ENCODE results near the gene KRTAP6-1. TPM values are rescaled to one million over a fixed set of nuclear protein-coding genes. Genes with fewer than 3 reads are reported as not detected.

The KRTAP6-1 gene
- total RNA-seq, 2 donors from 2014 or later, result not detected

GRCh38 chr21:30615199-30615598, 1.5 kb upstream of the KRTAP6-1 start:
- H3K9me3 Mint-ChIP-seq, result peaks cover 0 to 2% of the 10 kb centered on the region in 2 donors
- no peak overlapping the region for H3K4me3 Mint-ChIP-seq
- no peak for ATAC-seq (replicated peaks in 1 of 2)

GRCh38 chr21:30612132-30612531, 1.6 kb downstream of the KRTAP6-1 start:
- no peak overlapping the region for H3K27ac Mint-ChIP-seq
- H3K27me3 Mint-ChIP-seq (ENCODE audit: low read depth), result no peaks in the 10 kb centered on the region
- H3K36me3 Mint-ChIP-seq (ENCODE audit: insufficient read depth in 2 of 2), result no peaks in the 10 kb centered on the region
- no peak for ATAC-seq (replicated peaks in 1 of 2)
- no peaks in the 10 kb centered on the region for H3K4me1 Mint-ChIP-seq (ENCODE audit: low read depth)
- no peak for DNase-seq
- H3K4me3 Mint-ChIP-seq, result no peak overlapping the region
- H3K9me3 Mint-ChIP-seq, result peaks cover 0 to 2% of the 10 kb centered on the region in 2 donors

More at GRCh38 chr21:30615199-30615598, 1.5 kb upstream of the KRTAP6-1 start:
- no peak overlapping the region for H3K27ac Mint-ChIP-seq
- H3K27me3 Mint-ChIP-seq (ENCODE audit: low read depth), result no peaks in the 10 kb centered on the region
- no peaks in the 10 kb centered on the region for H3K36me3 Mint-ChIP-seq (ENCODE audit: insufficient read depth in 2 of 2)
- no peaks in the 10 kb centered on the region for H3K4me1 Mint-ChIP-seq (ENCODE audit: low read depth)
- DNase-seq, result no peak

- no peaks in the 10 kb centered on the region for H3K36me3 Mint-ChIP-seq (ENCODE audit: insufficient read depth in 2 of 2)
- no peak overlapping the region for H3K27ac Mint-ChIP-seq
- no peak for ATAC-seq (replicated peaks in 1 of 2)
Measured at GRCh38 chr21:30605968-30606367, 7.8 kb downstream of the KRTAP6-1 start.

GRCh38 chr21:30600787-30601186, 12.9 kb downstream of the KRTAP6-1 start, which contains the start of gene KRTAP22-1:
Gene KRTAP22-1 (plus strand): TSS chr21:30601087.
- H3K9me3 Mint-ChIP-seq, result peaks cover 3 to 4% of the 10 kb centered on the region in 2 donors
- H3K4me1 Mint-ChIP-seq (ENCODE audit: low read depth), result no peaks in the 10 kb centered on the region
- no peak for DNase-seq
- H3K36me3 Mint-ChIP-seq (ENCODE audit: insufficient read depth in 2 of 2), result no peaks in the 10 kb centered on the region
- H3K27me3 Mint-ChIP-seq (ENCODE audit: low read depth), result no peaks in the 10 kb centered on the region
- H3K4me3 Mint-ChIP-seq, result no peak within 1 kb of the TSS
- ATAC-seq (replicated peaks in 1 of 2), result no peak
- H3K27ac Mint-ChIP-seq, result no peak within 1 kb of the TSS

More at GRCh38 chr21:30605968-30606367, 7.8 kb downstream of the KRTAP6-1 start:
- no peak for DNase-seq
- no peak overlapping the region for H3K4me3 Mint-ChIP-seq
- H3K27me3 Mint-ChIP-seq (ENCODE audit: low read depth), result no peaks in the 10 kb centered on the region
- H3K9me3 Mint-ChIP-seq, result peaks cover 3% of the 10 kb centered on the region in 2 donors
- no peaks in the 10 kb centered on the region for H3K4me1 Mint-ChIP-seq (ENCODE audit: low read depth)

- Mint-ChIP-seq H3K9me3 (peaks cover 0 to 4% of the 10 kb centered on the region in 2 donors), H3K36me3 (ENCODE audit: insufficient read depth in 2 of 2) (no peaks in the 10 kb centered on the region), H3K4me3 (no peak within 1 kb of the TSS), H3K4me1 (ENCODE audit: low read depth) (no peaks in the 10 kb centered on the region), H3K27me3 (ENCODE audit: low read depth) (no peaks in the 10 kb centered on the region), H3K27ac (no peak within 1 kb of the TSS)
- DNase-seq (no peak), ATAC-seq (replicated peaks in 1 of 2) (no peak)
Measured at GRCh38 chr21:30598802-30599201, 14.9 kb downstream of the KRTAP6-1 start, which contains the start of gene KRTAP6-2. Gene KRTAP6-2 (minus strand): TSS chr21:30598902. CDS start chr21:30598874, 28 bp downstream.

GRCh38 chr21:30592140-30592539, 21.6 kb downstream of the KRTAP6-1 start, which contains the start of gene KRTAP6-3:
Gene KRTAP6-3 (plus strand): TSS chr21:30592440. CDS start chr21:30592446, 6 bp downstream.
- H3K4me1 Mint-ChIP-seq (ENCODE audit: low read depth), result no peaks in the 10 kb centered on the region
- no peak within 1 kb of the TSS for H3K4me3 Mint-ChIP-seq
- H3K27me3 Mint-ChIP-seq (ENCODE audit: low read depth), result no peaks in the 10 kb centered on the region
- peaks cover 0 to 2% of the 10 kb centered on the region in 2 donors for H3K9me3 Mint-ChIP-seq
- H3K36me3 Mint-ChIP-seq (ENCODE audit: insufficient read depth in 2 of 2), result no peaks in the 10 kb centered on the region
- DNase-seq (no peak), ATAC-seq (replicated peaks in 1 of 2) (no peak)
- H3K27ac Mint-ChIP-seq, result no peak within 1 kb of the TSS

- no peak for DNase-seq
- ATAC-seq (replicated peaks in 1 of 2), result no peak
- Mint-ChIP-seq H3K4me1 (ENCODE audit: low read depth) (no peaks in the 10 kb centered on the region), H3K27me3 (ENCODE audit: low read depth) (no peaks in the 10 kb centered on the region), H3K36me3 (ENCODE audit: insufficient read depth in 2 of 2) (no peaks in the 10 kb centered on the region), H3K4me3 (no peak within 1 kb of the TSS), H3K9me3 (no peaks in the 10 kb centered on the region), H3K27ac (no peak within 1 kb of the TSS)
Measured at GRCh38 chr21:30590297-30590696, 23.4 kb downstream of the KRTAP6-1 start, which contains the start of gene KRTAP22-2. Gene KRTAP22-2 (minus strand): TSS chr21:30590397.

GRCh38 chr21:30582870-30583269, 30.9 kb downstream of the KRTAP6-1 start:
- no peak for ATAC-seq (replicated peaks in 1 of 2)
- no peaks in the 10 kb centered on the region for H3K4me1 Mint-ChIP-seq (ENCODE audit: low read depth)

GRCh38 chr21:30580132-30580531, 33.6 kb downstream of the KRTAP6-1 start:
- DNase-seq (no peak), ATAC-seq (replicated peaks in 1 of 2) (no peak)
- Mint-ChIP-seq H3K4me3 (no peak overlapping the region), H3K27me3 (ENCODE audit: low read depth) (no peaks in the 10 kb centered on the region), H3K36me3 (ENCODE audit: insufficient read depth in 2 of 2) (no peaks in the 10 kb centered on the region), H3K27ac (no peak overlapping the region), H3K4me1 (ENCODE audit: low read depth) (no peaks in the 10 kb centered on the region), H3K9me3 (peaks cover 0 to 3% of the 10 kb centered on the region in 2 donors)

More at GRCh38 chr21:30582870-30583269, 30.9 kb downstream of the KRTAP6-1 start:
- Mint-ChIP-seq H3K27ac (no peak overlapping the region), H3K4me3 (no peak overlapping the region), H3K9me3 (no peaks in the 10 kb centered on the region), H3K27me3 (ENCODE audit: low read depth) (no peaks in the 10 kb centered on the region), H3K36me3 (ENCODE audit: insufficient read depth in 2 of 2) (no peaks in the 10 kb centered on the region)
- DNase-seq, result no peak

- H3K27me3 Mint-ChIP-seq (ENCODE audit: low read depth), result no peaks in the 10 kb centered on the region
- no peaks in the 10 kb centered on the region for H3K36me3 Mint-ChIP-seq (ENCODE audit: insufficient read depth in 2 of 2)
- H3K4me1 Mint-ChIP-seq (ENCODE audit: low read depth), result no peaks in the 10 kb centered on the region
- H3K9me3 Mint-ChIP-seq, result peaks cover 0 to 3% of the 10 kb centered on the region in 2 donors
- H3K4me3 Mint-ChIP-seq, result no peak overlapping the region
- no peak for ATAC-seq (replicated peaks in 1 of 2)
- DNase-seq, result no peak
- H3K27ac Mint-ChIP-seq, result no peak overlapping the region
Measured at GRCh38 chr21:30579346-30579745, 34.4 kb downstream of the KRTAP6-1 start.

- no peak overlapping the region for H3K4me3 Mint-ChIP-seq
- H3K36me3 Mint-ChIP-seq (ENCODE audit: insufficient read depth in 2 of 2), result no peaks in the 10 kb centered on the region
- H3K9me3 Mint-ChIP-seq, result peaks cover 0 to 3% of the 10 kb centered on the region in 2 donors
- no peak for ATAC-seq (replicated peaks in 1 of 2)
- H3K27ac Mint-ChIP-seq, result no peak overlapping the region
- no peaks in the 10 kb centered on the region for H3K4me1 Mint-ChIP-seq (ENCODE audit: low read depth)
- no peaks in the 10 kb centered on the region for H3K27me3 Mint-ChIP-seq (ENCODE audit: low read depth)
- DNase-seq, result no peak
Measured at GRCh38 chr21:30577766-30578165, 36.0 kb downstream of the KRTAP6-1 start.

GRCh38 chr21:30567617-30568016, 46.1 kb downstream of the KRTAP6-1 start:
- Mint-ChIP-seq H3K27ac (no peak overlapping the region), H3K4me1 (ENCODE audit: low read depth) (no peaks in the 10 kb centered on the region), H3K9me3 (peaks cover 0 to 2% of the 10 kb centered on the region in 2 donors), H3K27me3 (ENCODE audit: low read depth) (no peaks in the 10 kb centered on the region), H3K4me3 (no peak overlapping the region), H3K36me3 (ENCODE audit: insufficient read depth in 2 of 2) (no peaks in the 10 kb centered on the region)
- DNase-seq, result no peak
- ATAC-seq (replicated peaks in 1 of 2), result no peak

GRCh38 chr21:30563630-30564029, 50.1 kb downstream of the KRTAP6-1 start:
- Mint-ChIP-seq H3K4me3 (no peak overlapping the region), H3K9me3 (no peaks in the 10 kb centered on the region), H3K4me1 (ENCODE audit: low read depth) (no peaks in the 10 kb centered on the region), H3K27me3 (ENCODE audit: low read depth) (no peaks in the 10 kb centered on the region), H3K36me3 (ENCODE audit: insufficient read depth in 2 of 2) (no peaks in the 10 kb centered on the region), H3K27ac (no peak overlapping the region)
- DNase-seq (no peak), ATAC-seq (replicated peaks in 1 of 2) (no peak)

All from activated T-cell treated with anti-CD3 and anti-CD28 coated beads, Interleukin-2, amount 50 U/mL, for 72 hours (primary cell).